Stomach (tissue), 4 donors: ENCODE results near the gene NME4.

Experiments
- CTCF ChIP-seq, 7 experiments: fragments of 450-650 bp in 4 of 7; fragments of 200-600 bp in 3 of 7; sonication (generic) in 3 of 7; IDR thresholded peaks; one replicate each; pipeline ENCODE4 v1.5.1; 2016 to 2019; ENCODE audit warnings: antibody characterized with exemption in 7 of 7, control low read depth in 2 of 7, mild to moderate bottlenecking in 1 of 7
- EP300 ChIP-seq: sonication (generic); formaldehyde crosslinking; IDR thresholded peaks from one replicate; pipeline ENCODE4 v1.6.1; 2017; ENCODE audit warnings: antibody characterized with exemption
- POLR2A ChIP-seq, 4 donors: fragments of 450-650 bp; IDR thresholded peaks; one replicate each; pipeline ENCODE4 v1.6.1; 2016; ENCODE audit warnings: antibody characterized with exemption in 4 of 4, control low read depth in 2 of 4, mild to moderate bottlenecking in 1 of 4, moderate library complexity in 1 of 4
- POLR2AphosphoS5 ChIP-seq, 3 donors: sonication (generic); formaldehyde crosslinking; IDR thresholded peaks; one replicate each; pipeline ENCODE4 v1.6.1; 2016; ENCODE audit warnings: antibody characterized with exemption in 3 of 3

GRCh38 chr16:391885-392335, 5.1 kb upstream of the NME4 start:
- TF ChIP-seq CTCF (IDR thresholded peaks at IDR 0.05): peak in 5 of 7 experiments; percentile 33 to 71 (median 55)
- TF ChIP-seq POLR2A (IDR thresholded peaks at IDR 0.05): no peak
- TF ChIP-seq POLR2AphosphoS5 (IDR thresholded peaks at IDR 0.05): no peak
- TF ChIP-seq EP300: no peak
